Stimulated activated CD4-positive, alpha-beta T cell treated with anti-CD3 and anti-CD28 coated beads, Interleukin-4, amount 100 ng/mL, for 24 hours (primary cell): ENCODE data around the gene KRTAP12-3.
A peak's percentile ranks its signal among the peaks of the same experiment; 100 is the strongest.
"Not testable (repeated sequence)": the region's sequence is repeated elsewhere in the genome, so short reads cannot be mapped to it uniquely, and the experiment has no call there.

Source experiments
- DNase-seq: peaks from one replicate; pipeline ENCODE4 v3.0.0-alpha.2; 2020

KRTAP12-3 gene

GRCh38 chr21:44657635-44658540, at the start of gene KRTAP12-3:
Gene KRTAP12-3 (plus strand): TSS chr21:44657932. CDS start chr21:44657980, 48 bp downstream.
- DNase-seq: peak; percentile 18

- DNase-seq: no peak
These were observed 48.5 kb upstream of the KRTAP12-3 start for GRCh38 chr21:44609193-44609592.

- not testable (repeated sequence) for DNase-seq
These were observed 47.4 kb upstream of the KRTAP12-3 start for GRCh38 chr21:44610157-44610843.

- no peak for DNase-seq
These were observed 46.2 kb upstream of the KRTAP12-3 start for GRCh38 chr21:44611551-44611950.

- DNase-seq: no peak
These were observed 45.7 kb upstream of the KRTAP12-3 start, which contains the start of gene KRTAP10-8 for GRCh38 chr21:44612029-44612486. Gene KRTAP10-8 (plus strand): TSS chr21:44612079. CDS start chr21:44612101, 22 bp downstream.

- no peak for DNase-seq
These were observed 45.0 kb upstream of the KRTAP12-3 start for GRCh38 chr21:44612669-44613229.

- no peak for DNase-seq
These were observed 44.2 kb upstream of the KRTAP12-3 start for GRCh38 chr21:44613386-44614155.

GRCh38 chr21:44614161-44614631, 43.5 kb upstream of the KRTAP12-3 start:
- no peak for DNase-seq

- no peak for DNase-seq
These were observed 42.8 kb upstream of the KRTAP12-3 start for GRCh38 chr21:44614961-44615391.

GRCh38 chr21:44615466-44615865, 42.3 kb upstream of the KRTAP12-3 start:
- no peak for DNase-seq

GRCh38 chr21:44615911-44616590, 41.7 kb upstream of the KRTAP12-3 start:
- no peak for DNase-seq

- no peak for DNase-seq
These were observed 41.2 kb upstream of the KRTAP12-3 start for GRCh38 chr21:44616591-44616926.

GRCh38 chr21:44617071-44617501, 40.6 kb upstream of the KRTAP12-3 start:
- DNase-seq: no peak

GRCh38 chr21:44618504-44618903, 39.2 kb upstream of the KRTAP12-3 start:
- DNase-seq: no peak

- peak; percentile 67 for DNase-seq
These were observed 38.8 kb upstream of the KRTAP12-3 start for GRCh38 chr21:44618909-44619308.

- DNase-seq: no peak
These were observed 37.8 kb upstream of the KRTAP12-3 start for GRCh38 chr21:44619886-44620285.

- no peak for DNase-seq
These were observed 34.2 kb upstream of the KRTAP12-3 start for GRCh38 chr21:44623575-44623974.

- DNase-seq: no peak
These were observed 32.0 kb upstream of the KRTAP12-3 start for GRCh38 chr21:44625756-44626155.

- no peak for DNase-seq
These were observed 31.5 kb upstream of the KRTAP12-3 start for GRCh38 chr21:44626262-44626661.

GRCh38 chr21:44626673-44627143, 31.0 kb upstream of the KRTAP12-3 start, which contains the start of gene KRTAP10-9:
Gene KRTAP10-9 (plus strand): TSS chr21:44627093. CDS start chr21:44627172, 79 bp downstream.
- no peak for DNase-seq

- not testable (repeated sequence) for DNase-seq
These were observed 30.4 kb upstream of the KRTAP12-3 start for GRCh38 chr21:44627181-44627822.
